ENCODE results near the gene LRRD1.
"Not testable (repeated sequence)": the region's sequence is repeated elsewhere in the genome, so short reads cannot be mapped to it uniquely, and the experiment has no call there.

Gene LRRD1

DNA sequence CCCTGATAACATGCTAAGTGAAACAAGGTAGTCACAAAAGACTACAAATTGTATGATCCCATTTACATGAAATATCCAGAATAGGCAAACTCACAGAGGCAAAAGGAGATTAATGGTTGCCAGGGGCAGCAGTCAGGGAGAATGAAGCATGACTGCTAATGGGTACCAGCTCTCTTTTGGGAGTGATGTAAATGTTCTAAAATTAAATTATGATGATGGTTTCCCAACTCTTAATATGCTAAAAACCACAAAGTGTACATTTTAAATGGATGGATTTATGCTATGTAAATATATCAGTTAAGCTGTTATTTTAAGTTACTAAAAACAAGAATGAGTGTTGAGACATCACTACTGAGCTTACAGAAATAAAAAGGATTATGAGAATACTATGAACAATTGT, 57.3 kb downstream of the LRRD1 start:
- H3K27ac ChIP-seq, result no peak overlapping the region
- H3K36me3 ChIP-seq, result peaks cover 88% of the 10 kb centered on the region
- DNase-seq, result no peak
- no peak overlapping the region for H3K4me3 ChIP-seq (ENCODE audit: low read depth, low read length)
- H3K9me3 ChIP-seq (ENCODE audit: severe bottlenecking), result peaks cover 6% of the 10 kb centered on the region
- TF ChIP-seq, protein P1, sequence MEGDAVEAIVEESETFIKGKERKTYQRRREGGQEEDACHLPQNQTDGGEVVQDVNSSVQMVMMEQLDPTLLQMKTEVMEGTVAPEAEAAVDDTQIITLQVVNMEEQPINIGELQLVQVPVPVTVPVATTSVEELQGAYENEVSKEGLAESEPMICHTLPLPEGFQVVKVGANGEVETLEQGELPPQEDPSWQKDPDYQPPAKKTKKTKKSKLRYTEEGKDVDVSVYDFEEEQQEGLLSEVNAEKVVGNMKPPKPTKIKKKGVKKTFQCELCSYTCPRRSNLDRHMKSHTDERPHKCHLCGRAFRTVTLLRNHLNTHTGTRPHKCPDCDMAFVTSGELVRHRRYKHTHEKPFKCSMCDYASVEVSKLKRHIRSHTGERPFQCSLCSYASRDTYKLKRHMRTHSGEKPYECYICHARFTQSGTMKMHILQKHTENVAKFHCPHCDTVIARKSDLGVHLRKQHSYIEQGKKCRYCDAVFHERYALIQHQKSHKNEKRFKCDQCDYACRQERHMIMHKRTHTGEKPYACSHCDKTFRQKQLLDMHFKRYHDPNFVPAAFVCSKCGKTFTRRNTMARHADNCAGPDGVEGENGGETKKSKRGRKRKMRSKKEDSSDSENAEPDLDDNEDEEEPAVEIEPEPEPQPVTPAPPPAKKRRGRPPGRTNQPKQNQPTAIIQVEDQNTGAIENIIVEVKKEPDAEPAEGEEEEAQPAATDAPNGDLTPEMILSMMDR (IDR thresholded peaks at IDR 0.05; ENCODE audit: low read depth, low read length), result no peak
- no peaks in the 10 kb centered on the region for H3K27me3 ChIP-seq (ENCODE audit: insufficient read depth, low read depth, severe bottlenecking)

DNA sequence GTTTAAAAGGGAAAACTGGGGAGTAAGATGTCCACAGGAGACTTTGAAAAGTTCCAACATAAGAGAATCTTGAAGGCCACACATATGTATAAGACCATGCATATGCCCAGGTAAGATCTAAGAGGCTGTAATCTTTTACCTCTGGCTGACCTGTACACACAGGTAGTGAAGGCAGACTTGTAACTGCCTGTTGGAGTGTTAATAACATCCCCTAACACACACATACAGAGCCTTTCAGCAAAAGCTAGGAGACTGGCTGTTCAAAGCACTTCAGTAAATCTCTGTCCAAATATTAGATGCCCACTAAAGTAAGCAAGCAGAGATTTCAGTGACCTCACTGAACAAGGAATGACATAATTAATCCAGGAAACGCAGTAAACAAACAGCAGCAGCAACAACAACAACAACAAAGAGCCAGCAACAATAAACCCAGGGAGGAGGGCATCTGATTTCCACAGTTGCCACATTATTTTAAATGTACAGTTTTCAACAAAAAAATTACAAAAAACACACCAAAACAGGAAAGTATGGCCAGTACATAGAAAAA, 59.7 kb downstream of the LRRD1 start:
- Histone ChIP-seq H3K27ac (no peak overlapping the region), H3K27me3 (ENCODE audit: insufficient read depth, low read depth, severe bottlenecking) (no peaks in the 10 kb centered on the region), H3K9me3 (ENCODE audit: severe bottlenecking) (peaks cover 6% of the 10 kb centered on the region), H3K36me3 (peaks cover 90% of the 10 kb centered on the region), H3K4me3 (ENCODE audit: low read depth, low read length) (no peak overlapping the region)
- TF ChIP-seq, protein P1 (IDR thresholded peaks at IDR 0.05; ENCODE audit: low read depth, low read length), result no peak
- no peak for DNase-seq

DNA sequence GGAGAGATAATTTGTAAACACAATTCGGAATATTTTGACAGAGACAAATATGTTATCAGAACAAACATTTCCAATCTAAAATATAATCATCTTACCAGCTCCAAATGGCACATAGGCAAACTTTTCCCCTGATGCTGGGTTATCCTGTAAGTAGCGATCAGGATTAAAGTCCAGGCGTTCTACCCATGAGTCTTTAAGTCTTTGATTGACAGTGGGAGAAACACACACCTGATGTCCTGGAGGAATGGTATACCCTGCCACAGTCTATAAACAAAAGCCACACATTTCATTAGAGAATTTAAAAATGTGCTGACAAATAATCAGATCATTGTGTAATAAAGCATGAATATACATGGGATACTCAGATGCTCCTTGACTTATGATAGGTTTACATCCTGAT, 62.0 kb downstream of the LRRD1 start:
- Histone ChIP-seq H3K9me3 (ENCODE audit: severe bottlenecking) (no peaks in the 10 kb centered on the region), H3K36me3 (peaks cover 76% of the 10 kb centered on the region), H3K27me3 (ENCODE audit: insufficient read depth, low read depth, severe bottlenecking) (no peaks in the 10 kb centered on the region), H3K4me3 (ENCODE audit: low read depth, low read length) (no peak overlapping the region), H3K27ac (no peak overlapping the region)
- TF ChIP-seq, protein P1 (IDR thresholded peaks at IDR 0.05; ENCODE audit: low read depth, low read length), result no peak
- no peak for DNase-seq

DNA sequence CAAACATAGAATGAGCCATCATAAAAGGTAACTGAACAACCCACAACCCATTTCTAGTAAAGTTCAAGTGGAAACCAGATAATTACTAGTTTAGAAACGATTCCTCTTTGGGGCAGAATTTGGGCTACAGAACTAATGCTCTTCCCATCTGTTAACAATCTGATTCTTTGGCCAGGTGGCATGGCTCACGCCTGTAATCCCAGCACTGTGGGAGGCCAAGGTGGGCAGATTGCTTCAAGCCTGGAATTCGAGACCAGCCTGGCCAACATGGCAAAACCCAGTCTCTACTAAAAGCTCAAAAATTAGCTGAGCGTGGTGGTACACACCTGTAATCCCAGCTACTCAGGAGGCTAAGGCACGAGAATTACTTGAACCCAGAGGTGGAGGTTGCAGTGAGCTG, 63.1 kb downstream of the LRRD1 start:
- Histone ChIP-seq H3K27me3 (ENCODE audit: insufficient read depth, low read depth, severe bottlenecking) (no peaks in the 10 kb centered on the region), H3K27ac (no peak overlapping the region), H3K9me3 (ENCODE audit: severe bottlenecking) (no peaks in the 10 kb centered on the region), H3K36me3 (peaks cover 73% of the 10 kb centered on the region), H3K4me3 (ENCODE audit: low read depth, low read length) (no peak overlapping the region)
- DNase-seq, result no peak
- TF ChIP-seq, protein P1 (IDR thresholded peaks at IDR 0.05; ENCODE audit: low read depth, low read length), result no peak

DNA sequence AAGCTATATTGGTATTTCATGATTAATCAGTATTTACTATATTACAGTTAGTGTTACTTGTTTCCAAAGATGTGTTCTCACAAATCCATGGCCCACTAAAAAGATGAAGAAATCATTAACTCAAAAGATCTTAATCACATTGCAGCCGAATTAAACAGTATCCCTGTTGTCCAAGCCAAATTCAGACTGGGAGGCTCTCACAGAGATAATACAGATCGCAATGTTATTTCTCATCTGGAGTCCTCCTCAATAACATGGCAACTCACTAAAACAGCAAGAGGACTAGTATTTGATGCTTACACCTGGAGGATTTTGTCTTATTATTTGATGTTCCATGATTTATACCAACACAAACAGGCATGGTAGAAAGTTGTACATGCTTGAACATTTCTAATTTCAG, 68.1 kb downstream of the LRRD1 start:
- peaks cover 68% of the 10 kb centered on the region for H3K36me3 ChIP-seq
- H3K9me3 ChIP-seq (ENCODE audit: severe bottlenecking), result no peaks in the 10 kb centered on the region
- no peak overlapping the region for H3K4me3 ChIP-seq (ENCODE audit: low read depth, low read length)
- TF ChIP-seq, protein P1 (IDR thresholded peaks at IDR 0.05; ENCODE audit: low read depth, low read length), result no peak
- DNase-seq, result no peak
- no peak overlapping the region for H3K27ac ChIP-seq
- H3K27me3 ChIP-seq (ENCODE audit: insufficient read depth, low read depth, severe bottlenecking), result no peaks in the 10 kb centered on the region

DNA sequence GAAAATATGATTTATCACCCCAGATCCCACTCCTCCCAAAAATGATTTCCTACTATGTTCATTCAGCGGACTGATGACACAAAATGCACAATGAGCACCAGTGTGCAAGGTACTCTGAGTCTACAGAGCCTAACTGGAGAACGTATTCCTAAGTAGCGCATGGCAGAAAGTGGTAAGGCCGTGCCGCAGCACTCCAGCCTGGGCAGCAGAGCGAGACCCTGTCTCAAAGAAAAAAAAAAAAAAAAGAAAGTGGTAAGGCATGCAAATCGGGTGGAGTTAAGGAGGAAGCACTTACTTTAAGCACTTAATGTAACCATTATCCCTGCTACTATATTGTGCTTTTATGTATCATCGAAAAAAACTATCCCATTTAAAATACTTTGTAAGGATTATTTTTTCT, 70.1 kb downstream of the LRRD1 start:
- no peak overlapping the region for H3K4me3 ChIP-seq (ENCODE audit: low read depth, low read length)
- H3K27me3 ChIP-seq (ENCODE audit: insufficient read depth, low read depth, severe bottlenecking), result no peaks in the 10 kb centered on the region
- peaks cover 63% of the 10 kb centered on the region for H3K36me3 ChIP-seq
- no peaks in the 10 kb centered on the region for H3K9me3 ChIP-seq (ENCODE audit: severe bottlenecking)
- DNase-seq, result no peak
- H3K27ac ChIP-seq, result no peak overlapping the region
- TF ChIP-seq, protein P1 (IDR thresholded peaks at IDR 0.05; ENCODE audit: low read depth, low read length), result no peak

DNA sequence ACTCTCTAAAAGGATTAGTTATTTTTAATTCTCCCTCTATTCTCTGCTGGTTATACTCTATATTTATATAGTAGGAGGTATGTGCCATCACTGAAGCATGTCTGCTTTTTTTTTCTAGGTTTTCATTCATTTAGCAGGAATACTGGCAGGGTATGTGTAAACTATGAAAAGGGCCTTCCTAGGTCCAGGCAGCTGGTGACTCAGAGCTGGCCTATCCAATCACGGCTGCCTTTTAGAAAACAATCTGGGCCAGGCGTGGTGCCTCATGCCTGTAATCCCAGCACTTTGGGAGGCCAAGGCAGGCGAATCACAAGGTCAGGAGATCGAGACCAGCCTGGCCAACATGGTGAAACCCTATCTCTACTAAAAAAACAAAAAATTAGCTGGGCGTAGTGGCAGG, 76.1 kb downstream of the LRRD1 start:
- not testable (repeated sequence) for H3K27ac ChIP-seq; DNase-seq; H3K9me3 ChIP-seq (ENCODE audit: severe bottlenecking); H3K4me3 ChIP-seq (ENCODE audit: low read depth, low read length); H3K27me3 ChIP-seq (ENCODE audit: insufficient read depth, low read depth, severe bottlenecking)
- peaks cover 74% of the 10 kb centered on the region for H3K36me3 ChIP-seq

All from WERI-Rb-1 (cell line).